K562 (cell line): ENCODE results near the gene TTC28. TPM values are rescaled to one million over a fixed set of nuclear protein-coding genes. Genes with fewer than 3 reads are reported as not detected.

ENCODE experiments used
- ATAC-seq: fragments of 200-7000 bp; cut with Tn5 transposase; 3 replicates; pipeline ENCODE4 v1.9.1; 2020; ENCODE audit warnings: moderate library complexity
- BruUV-seq: library from RNA; stranded (reverse); fragments of 400-500 nt; replicated peaks from 2 replicates; lab custom pipeline; 2021; lab: Mats Ljungman, UMichigan
- CTCF ChIA-PET: fragments of 300-600 bp; formaldehyde crosslinking; extraction: SDS; loops from one replicate; lab custom pipeline; 2021; ENCODE audit warnings: low intra/inter-chr PET ratio; lab: Yijun Ruan, JAX
- POLR2A ChIA-PET: fragments of 300-600, 350-650 bp; sonication (Branson Sonifier 250); formaldehyde crosslinking; extraction: SDS; loops from one replicate; lab custom pipeline; 2021; ENCODE audit warnings: antibody characterized with exemption, inconsistent platforms; lab: Yijun Ruan, JAX
- DNase-seq, 4 experiments: peaks; one replicate each; pipeline versions ENCODE4 v3.0.0 to v3.0.0-alpha.2; 2011 to 2018; ENCODE audit warnings: low spot score in 3 of 4, mixed read lengths in 3 of 4; ENCODE audit errors: extremely low read depth in 1 of 4
- FAIRE-seq: peaks from 2 replicates; lab custom pipeline; 2011; peaks lifted over from hg19 to GRCh38; lab: Jason Lieb, UNC
- H2AFZ ChIP-seq: 2 replicates; pipeline ENCODE4 v1.6.0; 2011; ENCODE audit warnings: low read depth, low read length, control low read depth, inconsistent platforms
- H3K27ac ChIP-seq: fragments of 200-600 bp; 3 replicates; pipeline ENCODE4 v1.8.0; 2011; ENCODE audit warnings: low read depth, mild to moderate bottlenecking, control low read depth, inconsistent platforms, low read length, moderate library complexity, mixed read lengths; ENCODE audit errors: extremely low read depth
- H3K27me3 ChIP-seq, 2 experiments: fragments of 300-600 bp in 1 of 2; 2 replicates in 1 of 2; 3 replicates in 1 of 2; pipeline versions ENCODE4 v1.6.0 to v1.8.0; 2011; ENCODE audit warnings: inconsistent platforms in 2 of 2, low read length in 2 of 2, mild to moderate bottlenecking in 1 of 2, mixed read lengths in 1 of 2, moderate library complexity in 1 of 2; ENCODE audit not compliant: control insufficient read depth in 2 of 2, insufficient read depth in 2 of 2
- H3K36me3 ChIP-seq: fragments of 300-600 bp; 3 replicates; pipeline ENCODE4 v1.8.0; 2011; ENCODE audit warnings: mild to moderate bottlenecking, low read length, inconsistent platforms; ENCODE audit not compliant: control insufficient read depth, insufficient read depth
- H3K4me1 ChIP-seq, 2 experiments: fragments of 200-600 bp in 1 of 2; replicated peaks in 1 of 2; 2 replicates in 1 of 2; 3 replicates in 1 of 2; pipeline versions ENCODE4 v1.5.1 to v1.8.0; 2011; ENCODE audit warnings: inconsistent platforms in 2 of 2, low read length in 2 of 2, mild to moderate bottlenecking in 1 of 2, mixed read lengths in 1 of 2, moderate library complexity in 1 of 2; ENCODE audit not compliant: control insufficient read depth in 2 of 2, insufficient read depth in 2 of 2
- H3K4me2 ChIP-seq: 2 replicates; pipeline ENCODE4 v1.6.1; 2011; ENCODE audit warnings: low read length, control low read depth, inconsistent platforms, mixed read lengths; ENCODE audit not compliant: insufficient read depth
- H3K4me3 ChIP-seq: fragments of 200-600 bp; sonication (generic), shearing (Covaris generic); 2 replicates; pipeline ENCODE4 v1.5.1; 2016; ENCODE audit warnings: control low read depth, inconsistent platforms
- H3K79me2 ChIP-seq: fragments of 200-600 bp; 3 replicates; pipeline ENCODE4 v1.8.0; 2011; ENCODE audit warnings: low read length, inconsistent platforms; ENCODE audit not compliant: control insufficient read depth, insufficient read depth
- H3K9ac ChIP-seq, 2 experiments: 2 replicates each; pipeline versions ENCODE4 v1.6.0 to v1.6.1; 2011; ENCODE audit warnings: low read depth in 2 of 2, low read length in 2 of 2, control low read depth in 1 of 2, inconsistent platforms in 1 of 2, mild to moderate bottlenecking in 1 of 2, mixed read lengths in 1 of 2; ENCODE audit not compliant: insufficient read depth in 1 of 2
- H3K9me1 ChIP-seq: one replicate; pipeline ENCODE4 v1.6.0; 2011; ENCODE audit warnings: inconsistent platforms, mild to moderate bottlenecking, low read length, moderate library complexity; ENCODE audit not compliant: control insufficient read depth, insufficient read depth
- H3K9me3 ChIP-seq: replicated peaks from 2 replicates; pipeline ENCODE4 v1.5.1; 2011; ENCODE audit warnings: low read depth, low read length, inconsistent platforms; ENCODE audit not compliant: control insufficient read depth, insufficient read depth
- H4K20me1 ChIP-seq: replicated peaks from 2 replicates; pipeline ENCODE4 v1.6.1; 2011; ENCODE audit warnings: low read length, inconsistent platforms, mixed read lengths; ENCODE audit not compliant: control insufficient read depth, insufficient read depth
- AFF4 ChIP-seq: sonication (generic); formaldehyde crosslinking; IDR thresholded peaks from 2 replicates; pipeline ENCODE4 v1.8.0; 2023; ENCODE audit warnings: mild to moderate bottlenecking, missing genetic modification reagents
- CREBBP ChIP-seq: IDR thresholded peaks from one replicate; pipeline ENCODE4 v1.6.1; 2012; ENCODE audit warnings: low read depth, mild to moderate bottlenecking, control low read depth, inconsistent platforms, low read length
- GMEB1 ChIP-seq: fragments of 250-450 bp; sonication (Bioruptor Pico); IDR thresholded peaks from 2 replicates; pipeline ENCODE4 v1.4.0; 2020; ENCODE audit warnings: mild to moderate bottlenecking
- ID3 ChIP-seq, 2 experiments: fragments of 250-450 bp in 1 of 2; fragments of 450-650 bp in 1 of 2; sonication (Bioruptor Pico) in 1 of 2; IDR thresholded peaks; 2 replicates each; pipeline versions ENCODE4 v1.6.1 to v1.8.0; 2016 to 2021; ENCODE audit warnings: mild to moderate bottlenecking in 2 of 2, moderate library complexity in 2 of 2, missing compliant biosample characterization in 1 of 2, missing genetic modification characterization in 1 of 2
- LEF1 ChIP-seq: fragments of 450-650 bp; IDR thresholded peaks from 2 replicates; pipeline ENCODE4 v1.6.1; 2016; ENCODE audit warnings: mild to moderate bottlenecking
- NBN ChIP-seq: fragments of 450-650 bp; IDR thresholded peaks from 2 replicates; pipeline ENCODE4 v1.6.1; 2016; ENCODE audit warnings: low read depth, mild to moderate bottlenecking
- NFYB ChIP-seq: IDR thresholded peaks from 2 replicates; pipeline ENCODE4 v1.6.1; 2011; ENCODE audit warnings: mild to moderate bottlenecking, moderate library complexity; ENCODE audit not compliant: insufficient read length; ENCODE audit errors: extremely low read depth
- PREB ChIP-seq: sonication (generic); formaldehyde crosslinking; IDR thresholded peaks from 2 replicates; pipeline ENCODE4 v1.8.1; 2023; ENCODE audit warnings: mild to moderate bottlenecking, missing genetic modification reagents
- RBM25 ChIP-seq: fragments of 200-400 bp; formaldehyde crosslinking; IDR thresholded peaks from 2 replicates; pipeline ENCODE4 v1.6.1; 2018; ENCODE audit warnings: low read length, low read depth, moderate library complexity; ENCODE audit not compliant: severe bottlenecking
- TAL1 ChIP-seq: fragments of 450-650 bp; IDR thresholded peaks from 2 replicates; pipeline ENCODE4 v1.6.1; 2016; ENCODE audit warnings: mild to moderate bottlenecking
- ZFP36 ChIP-seq: fragments of 150-350 bp; IDR thresholded peaks from 2 replicates; pipeline ENCODE4 v1.6.1; 2018; ENCODE audit warnings: low read length, low read depth; ENCODE audit not compliant: partially characterized antibody
- ZNF644 ChIP-seq: fragments of 200-800 bp; sonication (Bioruptor generic); IDR thresholded peaks from 2 replicates; pipeline ENCODE4 v1.6.1; 2016; ENCODE audit warnings: low read depth, missing genetic modification characterization, missing compliant biosample characterization
- in situ Hi-C: fragments of 300-500 bp; cut with MboI; formaldehyde crosslinking; loops from 4 replicates; pipeline ENCODE4 v1.15.0; 2018; ENCODE audit warnings: inconsistent platforms, mixed read lengths
- intact Hi-C: fragments of 100-400 bp; cut with micrococcal nuclease; formaldehyde crosslinking; loops from 2 replicates; pipeline ENCODE4 v1.14.2; 2022
- polyA plus RNA-seq, 8 experiments: library from polyadenylated mRNA; depleted of rRNA in 4 of 8; stranded (reverse) in 5 of 8; unstranded in 3 of 8; fragments of >200 nt; fragmentation: Nextera tagmentation in 2 of 8; fragmentation: Illumina TruSeq in 1 of 8; extraction: Ambion mirVana in 2 of 8; extraction: Trizol in 1 of 8; gene quantifications; 2 replicates each; pipeline versions ENCODE4 v1.2.1 to v1.2.3, GENCODE V29; 2011 to 2014; ENCODE audit warnings: inconsistent platforms in 1 of 8, missing spikeins in 1 of 8
- total RNA-seq, 7 experiments: library from RNA; depleted of rRNA in 6 of 7; stranded (reverse); fragments of >200 nt in 6 of 7; fragmentation: Illumina TruSeq in 2 of 7; extraction: Trizol in 2 of 7; gene quantifications; 2 replicates each; pipeline versions ENCODE4 v1.2.1 to v1.2.3, GENCODE V29; 2011 to 2021; ENCODE audit warnings: low replicate concordance in 1 of 7

TTC28 gene
- total and polyA plus RNA-seq, 9 of the 15 experiments (the other 6 are each of a cell fraction or from before 2014, with no cell fraction given), result 0.22 to 10.7 (median 3.1) TPM

GRCh38 chr22:28601915-28602314, 77.7 kb downstream of the TTC28 start:
- no TSS peak for BruUV-seq

More at GRCh38 chr22:28601915-28602314, 77.7 kb downstream of the TTC28 start:
- no peaks in the 10 kb centered on the region for H3K9me1 ChIP-seq
- 0 out of 5 replicates have a peak, but pooled peaks cover 0 to 3% of the 10 kb centered on the region in 2 experiments for H3K4me1 ChIP-seq
- H3K9ac ChIP-seq, result no peak overlapping the region
- H3K4me3 ChIP-seq, result no peak overlapping the region
- no peaks in the 10 kb centered on the region for H4K20me1 ChIP-seq
- H2AFZ ChIP-seq, result no peak overlapping the region
- no peaks in the 10 kb centered on the region for H3K79me2 ChIP-seq
- TF ChIP-seq PREB (CRISPR knock-in tag) (no peak), NFYB (no peak), CREBBP (no peak), ID3 (CRISPR knock-in tag; IDR thresholded peaks at IDR 0.05) (no peak), ID3 (tag; IDR thresholded peaks at IDR 0.05) (no peak), TAL1 (no peak), AFF4 (no peak), ZNF644 (tag) (no peak), ZFP36 (no peak), NBN (no peak), GMEB1 (CRISPR knock-in tag) (no peak), RBM25 (no peak), LEF1 (no peak)
- intact Hi-C loops (loop anchor here (5.0 to 10.0 kb wide), 3 partner anchors 73 to 643 kb away; partner anchors contain the start of gene TTC28), in situ Hi-C loops (loop anchor here (5.0 kb wide), 3 partner anchors 230 to 550 kb away; no protein-coding TSS in a partner anchor)
- ChIA-PET POLR2A (no interaction called here), CTCF (no interaction called here)
- H3K36me3 ChIP-seq, result no peaks in the 10 kb centered on the region
- H3K27me3 ChIP-seq, result no peaks in the 10 kb centered on the region
- FAIRE-seq (no peak), DNase-seq (no peak), ATAC-seq (no peak)
- H3K27ac ChIP-seq, result no peak overlapping the region
- no peaks in the 10 kb centered on the region for H3K9me3 ChIP-seq
- H3K4me2 ChIP-seq, result no peak overlapping the region
